ENCODE results near the gene CAMK1. TPM values are rescaled to one million over a fixed set of nuclear protein-coding genes. Genes with fewer than 3 reads are reported as not detected.

Gene CAMK1
- total RNA-seq, 2 donors from 2014 or later = 16.4 to 40.2 TPM

GRCh38 chr3:9716801-9717555 is 52.8 kb downstream of the CAMK1 start:
- H3K4me3 ChIP-seq = no peak overlapping the region
- no peak for TF ChIP-seq CTCF (IDR thresholded peaks at IDR 0.05)
- no peak overlapping the region for H3K27ac ChIP-seq
- no peaks in the 10 kb centered on the region for H3K9me3 ChIP-seq
- DNase-seq (ENCODE audit: low spot score) = no peak
- no peaks in the 10 kb centered on the region for H3K4me1 ChIP-seq
- no peaks in the 10 kb centered on the region for H3K36me3 ChIP-seq
- H3K27me3 ChIP-seq = no peaks in the 10 kb centered on the region

GRCh38 chr3:9715764-9716437 is 53.8 kb downstream of the CAMK1 start:
- peak in 1 of 2 donors; percentile 69 for TF ChIP-seq CTCF (IDR thresholded peaks at IDR 0.05)
- peak overlapping the region in 1 of 2 donors; percentile 15 for H3K27ac ChIP-seq
- H3K4me1 ChIP-seq = no peaks in the 10 kb centered on the region
- peak; percentile 89 for DNase-seq (ENCODE audit: low spot score)
- no peaks in the 10 kb centered on the region for H3K27me3 ChIP-seq
- no peak overlapping the region for H3K4me3 ChIP-seq
- no peaks in the 10 kb centered on the region for H3K9me3 ChIP-seq
- no peaks in the 10 kb centered on the region for H3K36me3 ChIP-seq

GRCh38 chr3:9715136-9715535 is 54.6 kb downstream of the CAMK1 start:
- no peak overlapping the region for H3K27ac ChIP-seq
- no peak for TF ChIP-seq CTCF (IDR thresholded peaks at IDR 0.05)

GRCh38 chr3:9713142-9713541 is 56.6 kb downstream of the CAMK1 start:
- H3K4me3 ChIP-seq = no peak overlapping the region
- no peaks in the 10 kb centered on the region for H3K36me3 ChIP-seq
- no peak overlapping the region for H3K27ac ChIP-seq
- no peaks in the 10 kb centered on the region for H3K27me3 ChIP-seq
- TF ChIP-seq CTCF (IDR thresholded peaks at IDR 0.05) = no peak
- no peak for DNase-seq (ENCODE audit: low spot score)
- H3K9me3 ChIP-seq = no peaks in the 10 kb centered on the region
- no peaks in the 10 kb centered on the region for H3K4me1 ChIP-seq

More at GRCh38 chr3:9715136-9715535, 54.6 kb downstream of the CAMK1 start:
- DNase-seq (ENCODE audit: low spot score) = no peak
- Histone ChIP-seq H3K9me3 (no peaks in the 10 kb centered on the region), H3K36me3 (no peaks in the 10 kb centered on the region), H3K4me3 (no peak overlapping the region), H3K27me3 (no peaks in the 10 kb centered on the region), H3K4me1 (no peaks in the 10 kb centered on the region)

- no peak for TF ChIP-seq CTCF (IDR thresholded peaks at IDR 0.05)
- no peak overlapping the region for H3K27ac ChIP-seq
- no peaks in the 10 kb centered on the region for H3K27me3 ChIP-seq
- no peak for DNase-seq (ENCODE audit: low spot score)
- H3K4me1 ChIP-seq = no peaks in the 10 kb centered on the region
- H3K9me3 ChIP-seq = no peaks in the 10 kb centered on the region
- H3K36me3 ChIP-seq = no peaks in the 10 kb centered on the region
- H3K4me3 ChIP-seq = no peak overlapping the region
These were observed 57.3 kb downstream of the CAMK1 start for GRCh38 chr3:9712415-9712814.

All from right atrium auricular region (tissue), 2 donors.